Erythroblast (primary cell): ENCODE measurements around the gene UBASH3B.
"Not testable (repeated sequence)": the region's sequence is repeated elsewhere in the genome, so short reads cannot be mapped to it uniquely, and the experiment has no call there.

Source experiments
- DNase-seq, 2 experiments: peaks; one replicate each; lab custom pipeline; 2025; lab: John Stamatoyannopoulos, UW
- GATA1 ChIP-seq: IDR thresholded peaks from 2 replicates; pipeline ENCODE4 v1.6.1; 2011; ENCODE audit warnings: low read depth, mild to moderate bottlenecking, control low read depth, low read length, moderate library complexity
- POLR2A ChIP-seq: IDR thresholded peaks from 2 replicates; pipeline ENCODE4 v1.6.1; 2011; ENCODE audit warnings: mild to moderate bottlenecking, low read length

The UBASH3B gene, protein sequence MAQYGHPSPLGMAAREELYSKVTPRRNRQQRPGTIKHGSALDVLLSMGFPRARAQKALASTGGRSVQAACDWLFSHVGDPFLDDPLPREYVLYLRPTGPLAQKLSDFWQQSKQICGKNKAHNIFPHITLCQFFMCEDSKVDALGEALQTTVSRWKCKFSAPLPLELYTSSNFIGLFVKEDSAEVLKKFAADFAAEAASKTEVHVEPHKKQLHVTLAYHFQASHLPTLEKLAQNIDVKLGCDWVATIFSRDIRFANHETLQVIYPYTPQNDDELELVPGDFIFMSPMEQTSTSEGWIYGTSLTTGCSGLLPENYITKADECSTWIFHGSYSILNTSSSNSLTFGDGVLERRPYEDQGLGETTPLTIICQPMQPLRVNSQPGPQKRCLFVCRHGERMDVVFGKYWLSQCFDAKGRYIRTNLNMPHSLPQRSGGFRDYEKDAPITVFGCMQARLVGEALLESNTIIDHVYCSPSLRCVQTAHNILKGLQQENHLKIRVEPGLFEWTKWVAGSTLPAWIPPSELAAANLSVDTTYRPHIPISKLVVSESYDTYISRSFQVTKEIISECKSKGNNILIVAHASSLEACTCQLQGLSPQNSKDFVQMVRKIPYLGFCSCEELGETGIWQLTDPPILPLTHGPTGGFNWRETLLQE

DNA sequence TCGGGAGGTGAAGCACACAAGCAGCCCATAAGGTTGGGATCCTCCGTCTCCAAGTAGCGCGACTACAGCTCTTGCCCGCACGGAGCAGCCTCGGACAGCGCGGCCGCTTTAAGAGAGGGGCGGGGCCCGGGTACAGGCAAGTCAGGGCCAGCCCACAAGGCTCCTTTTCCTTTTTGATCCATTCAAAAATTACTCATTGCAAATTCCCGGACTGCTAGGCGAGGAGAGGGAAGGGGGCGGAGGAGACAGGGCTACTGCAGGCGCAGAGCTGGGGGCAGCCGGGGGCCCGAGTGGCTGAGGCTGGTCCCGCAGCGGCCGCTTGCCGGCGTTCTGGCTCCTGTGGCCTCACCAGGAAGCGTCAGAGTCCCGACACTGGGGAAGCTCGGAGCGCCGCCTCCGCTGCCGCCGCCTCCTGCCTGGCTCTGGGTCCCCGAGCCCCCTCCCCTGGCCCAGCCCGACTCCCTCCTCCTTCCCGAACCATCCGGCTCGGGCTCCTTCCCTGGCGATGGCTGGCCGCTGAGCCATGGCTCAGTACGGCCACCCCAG is at the start of gene UBASH3B:
TSS of gene UBASH3B (plus strand) at position 196 of the 546 bp plus-strand sequence. CDS start at position 524, 328 bp downstream.
- peak; percentile 68 to 69 for DNase-seq
- TF ChIP-seq POLR2A: peak; percentile 17
- TF ChIP-seq GATA1: no peak

DNA sequence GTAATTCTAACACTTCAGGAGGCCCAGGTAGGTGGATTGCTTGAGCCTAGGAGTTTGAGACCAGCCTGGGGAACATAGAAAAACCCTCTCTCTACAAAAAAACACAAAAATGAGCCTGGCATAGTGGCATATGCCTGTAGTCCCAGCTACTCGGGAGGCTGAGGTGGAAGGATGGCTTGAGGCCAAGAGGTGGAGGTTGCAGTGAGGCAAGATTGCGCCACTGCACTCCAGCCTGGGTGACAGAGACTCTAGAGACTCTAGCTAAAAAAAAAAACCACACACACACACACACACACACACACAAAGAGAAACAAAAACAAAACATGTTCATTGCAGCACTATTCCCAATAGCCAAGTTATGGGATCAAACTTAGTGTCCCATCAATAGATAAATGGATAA is 48.4 kb upstream of the UBASH3B start:
- DNase-seq: not testable (repeated sequence)

DNA sequence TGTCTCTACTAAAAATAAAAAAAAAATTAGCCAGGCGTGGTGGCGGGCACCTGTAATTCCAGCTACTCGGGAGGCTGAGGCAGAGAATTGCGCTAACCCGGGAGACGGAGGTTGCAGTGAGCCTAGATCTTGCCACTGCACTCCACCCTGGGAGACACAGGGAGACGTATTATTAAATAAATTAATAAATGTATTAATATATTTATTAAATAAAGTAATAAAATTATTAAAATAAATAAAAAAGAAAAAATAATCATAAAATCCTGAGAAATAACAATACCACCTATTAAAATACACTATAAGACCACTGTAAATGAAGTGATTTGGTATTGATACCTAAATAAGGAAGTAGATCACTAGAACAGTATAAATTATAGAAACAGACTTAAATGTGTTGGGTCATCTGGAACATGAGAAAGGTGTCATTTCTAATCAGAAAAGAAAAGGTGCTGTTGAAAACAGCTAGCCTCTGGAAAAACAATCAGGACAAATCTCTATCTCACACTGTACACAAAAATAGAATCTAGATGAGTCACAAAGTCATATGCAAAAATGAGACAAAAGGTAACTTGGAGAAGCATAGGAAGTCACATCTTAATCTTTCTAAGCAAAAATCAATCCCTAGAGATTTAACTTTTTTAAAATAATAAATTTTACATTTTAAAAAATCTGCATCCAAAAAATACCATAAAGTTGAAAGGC is 43.2 kb upstream of the UBASH3B start:
- no peak for DNase-seq
- TF ChIP-seq GATA1 (no peak), POLR2A (no peak)

DNA sequence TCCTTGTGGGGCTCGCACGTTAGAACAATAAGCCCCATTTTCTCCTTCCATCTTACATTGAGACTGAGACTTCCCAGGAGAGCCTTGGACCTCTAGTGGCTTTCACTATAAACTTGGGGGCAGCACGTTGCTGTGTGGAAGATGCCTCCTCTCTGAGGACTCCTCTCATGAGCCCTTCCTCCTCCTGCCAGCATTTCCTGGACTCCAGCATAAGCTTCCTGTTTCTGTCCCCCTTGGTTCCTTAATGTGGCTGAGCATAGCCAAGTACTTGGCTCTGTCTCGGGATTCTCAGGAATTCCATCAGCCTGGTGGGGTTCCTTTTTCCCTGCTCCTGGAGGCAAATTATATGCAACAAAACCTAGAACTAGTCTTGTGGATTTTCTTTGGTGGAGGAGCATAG is 38.8 kb upstream of the UBASH3B start:
- DNase-seq: no peak
- TF ChIP-seq GATA1 (no peak), POLR2A (no peak)

DNA sequence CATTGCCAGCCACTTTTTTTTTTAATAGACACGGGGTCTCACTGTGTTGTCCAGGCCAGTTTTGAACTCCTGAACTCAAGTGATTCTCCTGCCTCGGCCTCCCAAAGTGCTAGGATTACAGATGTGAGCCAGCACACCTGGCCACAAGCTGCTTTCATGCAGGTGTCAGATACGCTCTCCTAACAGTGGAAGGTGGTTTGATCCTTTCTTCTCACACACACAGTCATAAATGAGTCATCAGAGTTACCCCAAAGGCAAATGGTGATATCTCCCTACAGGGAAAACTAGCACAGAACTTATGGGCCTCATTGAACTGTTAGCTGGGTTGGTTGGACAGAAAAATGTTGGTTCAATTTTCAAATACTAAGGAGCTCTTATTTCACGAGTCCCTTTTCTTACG is 38.2 kb upstream of the UBASH3B start:
- no peak for TF ChIP-seq GATA1
- TF ChIP-seq POLR2A: no peak
- no peak for DNase-seq

DNA sequence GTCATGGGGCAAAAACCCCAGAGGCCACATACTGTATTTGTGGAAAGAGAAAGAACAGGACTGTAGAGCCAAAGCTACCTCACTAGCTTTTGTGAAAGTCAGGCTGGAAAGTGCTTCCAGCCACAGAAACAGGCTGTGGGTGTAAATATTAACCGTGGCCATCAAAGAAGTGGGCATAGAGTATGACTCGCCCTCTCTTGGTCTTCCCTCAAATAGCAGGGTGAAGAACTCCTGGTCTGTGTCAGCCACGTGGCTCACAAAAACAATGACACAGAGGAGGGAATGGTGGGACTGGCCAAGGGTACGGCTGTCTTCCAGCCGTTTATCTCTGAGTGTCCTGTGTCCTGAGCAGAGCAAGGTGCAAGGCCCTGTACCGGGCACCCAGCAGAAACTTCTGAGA is 37.6 kb upstream of the UBASH3B start:
- TF ChIP-seq GATA1 (no peak), POLR2A (no peak)
- DNase-seq: no peak

DNA sequence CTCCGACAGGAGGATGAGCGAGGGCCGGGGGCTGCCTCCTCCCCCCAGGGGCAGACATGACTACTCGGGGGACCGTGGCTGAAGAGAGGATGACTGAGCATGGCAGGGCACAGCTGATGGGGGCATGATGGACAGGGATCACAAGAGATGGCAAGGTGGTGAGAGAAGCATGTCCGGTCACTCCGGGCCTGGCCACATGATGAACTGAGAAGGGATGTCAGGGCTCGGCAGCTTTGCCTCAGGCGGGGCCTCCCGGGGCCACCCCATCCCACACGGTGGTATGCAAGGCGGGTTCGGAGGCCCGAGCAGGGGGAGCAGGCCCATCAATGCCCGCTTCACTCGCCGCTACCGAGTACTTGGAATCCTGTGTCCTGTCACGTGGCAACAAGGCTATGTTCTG is 36.6 kb upstream of the UBASH3B start:
- TF ChIP-seq GATA1: no peak
- TF ChIP-seq POLR2A: no peak
- DNase-seq: no peak

DNA sequence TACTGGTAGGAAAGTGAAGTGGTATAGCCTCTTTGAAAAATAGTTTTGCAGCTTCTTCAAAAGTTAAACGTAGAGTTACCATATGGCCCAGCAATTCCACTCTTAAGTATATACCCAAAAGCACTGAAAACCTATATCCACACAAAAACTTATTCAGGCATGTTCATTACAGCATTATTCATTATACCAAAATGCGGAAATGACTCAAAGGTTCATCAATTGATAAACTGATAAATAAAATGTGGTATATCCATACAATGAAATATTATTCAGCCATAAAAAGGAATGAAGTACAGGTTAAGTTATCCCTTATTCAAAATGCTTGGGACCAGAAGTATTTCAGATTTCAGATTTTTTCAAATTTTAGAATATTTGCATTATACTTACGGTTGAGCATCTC is 35.8 kb upstream of the UBASH3B start:
- DNase-seq: no peak
- TF ChIP-seq POLR2A (no peak), GATA1 (no peak)

DNA sequence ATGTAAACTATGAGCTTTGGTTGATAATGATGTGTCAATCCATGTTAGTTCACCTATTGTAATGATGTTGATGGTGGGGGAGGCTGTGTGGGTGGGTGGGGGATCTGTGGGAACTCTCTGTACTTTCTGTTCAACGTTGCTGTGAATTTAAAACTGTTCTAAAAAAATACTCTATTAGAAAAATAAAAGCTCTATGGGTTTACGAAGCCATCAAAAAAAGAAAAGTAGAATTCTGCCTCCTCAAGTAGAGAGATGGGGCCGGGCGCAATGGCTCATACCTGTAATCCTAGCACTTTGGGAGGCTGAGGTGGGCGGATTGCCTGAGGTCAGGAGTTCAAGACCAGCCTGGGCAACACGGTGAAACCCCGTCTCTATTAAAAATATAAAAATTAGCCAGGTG is 30.0 kb upstream of the UBASH3B start:
- not testable (repeated sequence) for DNase-seq

DNA sequence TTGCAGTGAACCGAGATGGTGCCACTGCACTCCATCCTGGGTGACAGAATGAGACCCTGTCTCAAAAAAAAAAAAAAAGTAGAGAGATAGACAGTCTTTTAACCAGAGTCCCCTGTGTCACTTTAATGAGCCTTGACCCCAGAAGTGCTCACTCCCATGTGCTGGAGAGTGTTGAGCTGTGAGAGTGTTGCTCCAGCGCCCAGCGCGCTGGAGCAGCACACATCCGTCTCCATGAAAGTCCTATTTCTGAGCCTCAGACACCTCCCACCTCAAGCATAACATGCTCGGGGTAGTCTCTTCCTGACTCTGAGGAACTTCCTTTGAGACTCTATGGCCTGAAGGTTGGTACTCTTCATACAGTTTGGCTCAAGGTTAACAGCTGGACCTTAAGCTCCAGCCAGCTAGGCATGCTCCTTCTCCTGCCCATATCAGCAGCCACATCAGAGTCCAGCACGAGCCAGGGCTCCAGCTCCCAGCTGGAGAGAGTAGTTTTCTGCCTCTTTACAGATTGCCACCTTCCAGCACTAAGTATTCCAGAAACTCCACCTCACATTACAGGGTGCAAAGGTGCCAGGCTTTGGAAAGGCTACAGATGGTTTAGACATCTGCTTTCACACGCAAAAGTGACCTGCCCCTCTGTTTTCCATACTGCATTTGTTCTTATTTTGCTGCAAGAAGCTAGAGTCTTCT is 29.4 kb upstream of the UBASH3B start:
- TF ChIP-seq GATA1 (no peak), POLR2A (no peak)
- no peak for DNase-seq

DNA sequence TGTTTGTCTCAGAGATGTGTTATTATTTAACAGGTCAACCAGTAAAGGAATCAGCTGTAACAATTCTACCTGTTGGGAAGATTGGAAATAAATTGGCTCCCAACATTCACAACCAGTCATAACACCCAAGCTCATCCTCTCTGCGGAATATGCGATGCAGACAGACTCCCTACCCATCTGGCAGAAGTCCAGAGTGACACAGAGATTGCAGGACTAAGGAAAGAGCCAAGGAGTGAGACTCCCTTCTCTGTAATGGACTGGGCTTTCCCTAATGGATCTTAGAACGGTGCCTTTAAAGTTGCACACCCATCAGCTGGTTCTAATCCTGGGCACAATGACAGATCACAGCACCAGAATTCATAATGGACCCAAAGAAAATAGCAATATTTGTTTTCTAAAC is 27.8 kb upstream of the UBASH3B start:
- no peak for DNase-seq
- TF ChIP-seq POLR2A (no peak), GATA1 (no peak)

DNA sequence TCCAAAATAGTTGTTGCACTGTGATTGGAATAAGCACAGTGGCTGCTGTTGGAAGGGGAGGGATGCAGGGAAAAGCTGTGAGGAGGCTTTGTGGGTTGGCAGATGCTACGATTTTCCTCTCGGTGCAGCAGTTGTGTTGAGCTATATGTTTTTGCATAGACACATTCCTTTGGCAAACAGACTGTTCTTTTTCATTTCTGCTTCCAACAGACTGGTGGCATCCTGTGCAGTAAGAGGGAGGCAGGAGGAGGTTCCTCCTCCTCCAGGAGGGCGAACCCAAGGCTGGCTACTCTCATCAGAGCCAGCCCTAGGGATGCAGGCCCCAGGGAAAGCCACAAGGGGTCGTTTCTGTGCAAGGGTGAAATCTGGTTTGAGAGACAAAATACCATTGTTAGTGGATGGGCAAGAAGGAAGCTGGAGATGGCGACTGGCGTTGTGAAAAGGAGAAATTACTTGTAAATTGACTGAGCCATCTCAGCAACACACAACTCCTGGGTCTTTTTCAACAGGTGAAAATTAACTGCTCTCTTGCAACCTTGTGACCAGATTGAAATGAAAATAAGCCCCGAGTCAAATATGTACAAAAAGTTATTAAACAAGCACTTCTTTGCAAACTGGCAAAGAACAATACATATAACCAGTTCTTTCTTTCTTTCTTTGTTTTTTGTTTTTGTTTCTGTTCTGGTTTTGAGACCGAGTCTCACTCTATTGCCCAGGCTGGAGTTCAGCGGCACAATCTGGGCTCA is 26.5 kb upstream of the UBASH3B start:
- no peak for TF ChIP-seq GATA1
- no peak for TF ChIP-seq POLR2A
- peak; percentile 46 to 59 for DNase-seq

DNA sequence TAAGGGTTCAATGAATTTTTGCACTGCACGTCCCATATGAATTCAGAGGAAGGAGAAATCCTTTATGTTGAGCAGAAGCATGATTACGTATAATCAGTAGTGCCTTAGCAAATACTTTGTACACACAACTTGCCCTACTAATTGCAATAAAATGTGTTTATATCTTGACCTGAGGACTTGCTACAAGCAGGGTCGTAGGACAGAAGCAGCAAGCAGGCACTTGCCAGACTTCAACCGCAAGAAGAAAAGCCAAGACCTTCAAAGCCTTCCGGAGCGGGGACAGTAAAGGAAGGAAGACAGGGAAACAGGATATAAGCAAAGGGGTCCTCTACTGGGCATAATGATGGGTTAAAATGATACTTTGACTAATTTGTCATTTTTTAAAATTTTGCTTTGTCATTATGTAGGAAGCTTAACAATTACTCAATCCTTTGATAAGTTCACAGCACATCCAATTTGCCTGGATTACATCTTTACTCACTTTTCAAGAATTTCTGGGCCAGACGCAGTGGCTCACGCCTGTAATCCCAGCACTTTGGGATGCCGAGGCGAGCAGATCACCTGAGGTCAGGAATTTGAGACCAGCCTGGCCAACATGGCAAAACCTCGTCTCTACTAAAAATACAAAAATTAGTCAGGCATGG is 23.2 kb upstream of the UBASH3B start:
- DNase-seq: no peak
- TF ChIP-seq POLR2A: no peak
- TF ChIP-seq GATA1: no peak
